B cell (primary cell): ENCODE measurements around the gene STYXL1.

ENCODE experiments used
- EZH2 ChIP-seq: IDR thresholded peaks from 2 replicates; pipeline ENCODE4 v1.6.1; 2012; ENCODE audit warnings: borderline replicate concordance, low read depth, mild to moderate bottlenecking, moderate library complexity, low read length; ENCODE audit not compliant: insufficient read depth, poor library complexity, severe bottlenecking
- TF ChIP-seq, protein P1 (sequence below): fragments of 200-600 bp; IDR thresholded peaks from one replicate; pipeline ENCODE4 v1.8.0; 2022; ENCODE audit warnings: antibody characterized with exemption, mild to moderate bottlenecking

- TF ChIP-seq, protein P1, sequence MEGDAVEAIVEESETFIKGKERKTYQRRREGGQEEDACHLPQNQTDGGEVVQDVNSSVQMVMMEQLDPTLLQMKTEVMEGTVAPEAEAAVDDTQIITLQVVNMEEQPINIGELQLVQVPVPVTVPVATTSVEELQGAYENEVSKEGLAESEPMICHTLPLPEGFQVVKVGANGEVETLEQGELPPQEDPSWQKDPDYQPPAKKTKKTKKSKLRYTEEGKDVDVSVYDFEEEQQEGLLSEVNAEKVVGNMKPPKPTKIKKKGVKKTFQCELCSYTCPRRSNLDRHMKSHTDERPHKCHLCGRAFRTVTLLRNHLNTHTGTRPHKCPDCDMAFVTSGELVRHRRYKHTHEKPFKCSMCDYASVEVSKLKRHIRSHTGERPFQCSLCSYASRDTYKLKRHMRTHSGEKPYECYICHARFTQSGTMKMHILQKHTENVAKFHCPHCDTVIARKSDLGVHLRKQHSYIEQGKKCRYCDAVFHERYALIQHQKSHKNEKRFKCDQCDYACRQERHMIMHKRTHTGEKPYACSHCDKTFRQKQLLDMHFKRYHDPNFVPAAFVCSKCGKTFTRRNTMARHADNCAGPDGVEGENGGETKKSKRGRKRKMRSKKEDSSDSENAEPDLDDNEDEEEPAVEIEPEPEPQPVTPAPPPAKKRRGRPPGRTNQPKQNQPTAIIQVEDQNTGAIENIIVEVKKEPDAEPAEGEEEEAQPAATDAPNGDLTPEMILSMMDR = peak; percentile 76
- no peak for TF ChIP-seq EZH2
Observed at GRCh38 chr7:76020031-76020714, 27.6 kb downstream of the STYXL1 start.
